ENCODE data around the gene LMLN. TPM values are rescaled to one million over a fixed set of nuclear protein-coding genes. Genes with fewer than 3 reads are reported as not detected.

The LMLN gene
- polyA plus RNA-seq, 1 of the 3 experiments (the other 2 are of a cell fraction) = 7.4 TPM

DNA sequence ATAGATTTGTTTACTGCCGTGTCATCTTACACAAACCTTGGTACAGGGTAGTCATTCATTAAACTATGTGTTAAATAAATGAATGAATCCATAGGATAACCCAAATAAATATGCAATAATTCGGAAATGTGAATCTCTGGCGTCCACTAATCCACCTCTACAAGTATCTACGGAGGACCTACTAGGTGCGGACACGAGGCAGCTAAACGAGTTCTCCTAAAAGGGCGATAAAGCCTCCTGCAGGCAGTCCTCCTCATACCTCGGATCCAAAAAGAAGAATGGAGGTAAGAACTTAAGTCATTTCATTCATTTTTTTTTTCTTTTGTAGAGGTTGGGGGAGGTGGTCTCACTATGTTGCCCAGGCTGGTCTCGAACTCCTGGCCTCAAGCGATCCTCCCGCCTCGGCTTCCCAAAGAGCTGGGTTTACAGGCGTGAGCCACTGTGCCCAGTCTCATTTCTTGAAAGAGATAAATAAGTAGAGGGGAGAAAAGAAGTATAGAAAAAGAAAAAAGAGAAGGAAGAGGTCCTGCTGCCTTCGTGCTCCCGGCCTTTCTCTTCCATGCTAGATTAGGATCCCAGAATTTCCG lies 10.7 kb upstream of the LMLN start:
- 7% methylated on average over 17 of the region's 17 CpGs for WGBS (ENCODE audit: low lambda C conversion rate)
- no peaks in the 10 kb centered on the region for H3K27me3 ChIP-seq (ENCODE audit: insufficient read depth)
- H3K4me2 ChIP-seq = peak overlapping the region; percentile 83
- H3K9ac ChIP-seq = peak overlapping the region; percentile 95
- ChIA-PET CTCF (interaction anchor here (1.0 to 1.3 kb wide), 3 partner anchors 38 to 43 kb away, joined by 3 to 5 read pairs (median 4); no protein-coding TSS in a partner anchor), POLR2A (interaction anchor here (1.3 kb wide), 1 partner anchor 9 kb away, joined by 4 read pairs; no protein-coding TSS in a partner anchor)
- H3K27ac ChIP-seq (ENCODE audit: low read depth in 2 of 2, low read length in 1 of 2) = peak overlapping the region; percentile 87 to 93
- H3K4me3 ChIP-seq (ENCODE audit: low read depth in 2 of 2, low read length in 1 of 2) = peak overlapping the region; percentile 64 to 86
- peaks cover 10 to 24% of the 10 kb centered on the region in 2 experiments; a peak in 3 of 4 replicates for H3K4me1 ChIP-seq (ENCODE audit: control insufficient read depth in 1 of 2, insufficient read depth in 2 of 2, low read depth in 1 of 2, low read length in 1 of 2)
- peaks cover 29% of the 10 kb centered on the region for H4K20me1 ChIP-seq (ENCODE audit: insufficient read depth)
- H3K9me2 ChIP-seq = no peaks in the 10 kb centered on the region
- peaks cover 18 to 35% of the 10 kb centered on the region in 2 experiments for H3K36me3 ChIP-seq (replicated peaks in 1 of 2; ENCODE audit: control insufficient read depth in 1 of 2, insufficient read depth in 2 of 2, low read length in 1 of 2)
- no peaks in the 10 kb centered on the region for H3K9me3 ChIP-seq
- DNase-seq = no peak
- H3K79me2 ChIP-seq (ENCODE audit: insufficient read depth) = peaks cover 46% of the 10 kb centered on the region
- H2AFZ ChIP-seq (ENCODE audit: low read depth) = peak overlapping the region; percentile 67
- peaks cover 21% of the 10 kb centered on the region for H3F3A ChIP-seq (replicated peaks; ENCODE audit: insufficient read depth)
- 0 out of 2 replicates have a peak, but pooled peaks have one; percentile 13 for TF ChIP-seq TAF1 (IDR thresholded peaks at IDR 0.05; ENCODE audit: borderline replicate concordance, low read depth, low read length)
- TF ChIP-seq RXRA (IDR thresholded peaks at IDR 0.05; ENCODE audit: borderline replicate concordance, low read depth) = no peak
- TF ChIP-seq TCF12 (IDR thresholded peaks at IDR 0.05) = no peak
- no peak for TF ChIP-seq USF1 (IDR thresholded peaks at IDR 0.05; ENCODE audit: borderline replicate concordance, low read depth)
- TF ChIP-seq TEAD4 (IDR thresholded peaks at IDR 0.05; ENCODE audit: borderline replicate concordance, insufficient read depth) = no peak
- no peak for TF ChIP-seq EZH2phosphoT487 (IDR thresholded peaks at IDR 0.05; ENCODE audit: borderline replicate concordance, low read depth)
- TF ChIP-seq FOXJ3 (CRISPR knock-in tag; IDR thresholded peaks at IDR 0.05) = no peak
- TF ChIP-seq JUND (IDR thresholded peaks at IDR 0.05) = no peak

- peak within 1 kb of the TSS; percentile 95 for H3K9ac ChIP-seq
- H3K4me3 ChIP-seq (ENCODE audit: low read depth in 2 of 2, low read length in 1 of 2) = peak within 1 kb of the TSS; percentile 64 to 86
- H3K79me2 ChIP-seq (ENCODE audit: insufficient read depth) = peaks cover 53% of the 10 kb centered on the region
- H3F3A ChIP-seq (replicated peaks; ENCODE audit: insufficient read depth) = peaks cover 28% of the 10 kb centered on the region
- H3K4me1 ChIP-seq (ENCODE audit: control insufficient read depth in 1 of 2, insufficient read depth in 2 of 2, low read depth in 1 of 2, low read length in 1 of 2) = peaks cover 10 to 24% of the 10 kb centered on the region in 2 experiments; a peak in 3 of 4 replicates
- H3K27me3 ChIP-seq (ENCODE audit: insufficient read depth) = no peaks in the 10 kb centered on the region
- CTCF ChIA-PET = interaction anchor here (1.0 to 1.4 kb wide), 6 partner anchors 9 to 100 kb away, joined by 3 to 5 read pairs (median 4); a partner anchor contains a TSS
- H3K27ac ChIP-seq (ENCODE audit: low read depth in 2 of 2, low read length in 1 of 2) = peak within 1 kb of the TSS; percentile 87 to 93
- no peaks in the 10 kb centered on the region for H3K9me3 ChIP-seq
- DNase-seq = peak; percentile 79
- POLR2A ChIA-PET = interaction anchor here (1.3 kb wide), 1 partner anchor 8 kb away, joined by 4 read pairs; no protein-coding TSS in a partner anchor
- peak within 1 kb of the TSS; percentile 67 for H2AFZ ChIP-seq (ENCODE audit: low read depth)
- H3K4me2 ChIP-seq = peak within 1 kb of the TSS; percentile 83
- 1% methylated on average over 35 of the region's 36 CpGs for WGBS (ENCODE audit: low lambda C conversion rate)
- H3K9me2 ChIP-seq = no peaks in the 10 kb centered on the region
- H3K36me3 ChIP-seq (replicated peaks in 1 of 2; ENCODE audit: control insufficient read depth in 1 of 2, insufficient read depth in 2 of 2, low read length in 1 of 2) = peaks cover 25 to 43% of the 10 kb centered on the region in 2 experiments
- peaks cover 37% of the 10 kb centered on the region for H4K20me1 ChIP-seq (ENCODE audit: insufficient read depth)
- TF ChIP-seq RFX5 (IDR thresholded peaks at IDR 0.05; ENCODE audit: low read length) (peak; percentile 29; the same call in 1 of the 2 replicates), SMC3 (IDR thresholded peaks at IDR 0.05; ENCODE audit: low read depth, low read length) (no peak), SIN3A (IDR thresholded peaks at IDR 0.05; ENCODE audit: borderline replicate concordance, low read depth, low read length) (0 out of 2 replicates have a peak, but pooled peaks have one; percentile 77), FOSL2 (IDR thresholded peaks at IDR 0.05; ENCODE audit: borderline replicate concordance, low read depth) (no peak), MEF2A (IDR thresholded peaks at IDR 0.05; ENCODE audit: borderline replicate concordance, low read depth) (no peak), RAD21 (IDR thresholded peaks at IDR 0.05; ENCODE audit: low read length) (no peak), USF1 (IDR thresholded peaks at IDR 0.05; ENCODE audit: borderline replicate concordance, low read depth) (no peak), MAX (IDR thresholded peaks at IDR 0.05; ENCODE audit: low read depth) (peak; percentile 93), NFIC (IDR thresholded peaks at IDR 0.05; ENCODE audit: borderline replicate concordance) (no peak; the same call in 1 of the 2 replicates), POLR2AphosphoS5 (IDR thresholded peaks at IDR 0.05; ENCODE audit: low read depth, low read length) (peak; percentile 99), CTCF (IDR thresholded peaks at IDR 0.05) (no peak), YY1 (IDR thresholded peaks at IDR 0.05; ENCODE audit: low read depth) (peak; percentile 97), CHD2 (IDR thresholded peaks at IDR 0.05; ENCODE audit: low read length, partially characterized antibody) (peak; percentile 43), TEAD4 (IDR thresholded peaks at IDR 0.05; ENCODE audit: borderline replicate concordance, insufficient read depth) (no peak)
Measured at GRCh38 chr3:197949778-197950676, 10.0 kb upstream of the LMLN start, which contains the start of gene RPL35A. TSS of gene RPL35A (plus strand) at chr3:197950190. CDS start at chr3:197950968, 778 bp downstream.

Measured in SK-N-SH (cell line).